Astrocyte of the hippocampus (primary cell): ENCODE measurements around the gene RNF222.
A peak's percentile ranks its signal among the peaks of the same experiment; 100 is the strongest.

Experiments used
- DNase-seq: peaks from one replicate; pipeline ENCODE4 v3.0.0; 2011; ENCODE audit warnings: low read depth, low spot score

Gene RNF222, protein sequence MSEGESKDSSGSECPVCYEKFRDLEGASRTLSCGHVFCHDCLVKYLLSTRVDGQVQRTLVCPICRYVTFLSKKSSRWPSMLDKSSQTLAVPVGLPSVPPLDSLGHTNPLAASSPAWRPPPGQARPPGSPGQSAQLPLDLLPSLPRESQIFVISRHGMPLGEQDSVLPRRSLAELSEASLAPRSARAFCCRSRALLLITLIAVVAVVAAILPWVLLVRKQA

DNA sequence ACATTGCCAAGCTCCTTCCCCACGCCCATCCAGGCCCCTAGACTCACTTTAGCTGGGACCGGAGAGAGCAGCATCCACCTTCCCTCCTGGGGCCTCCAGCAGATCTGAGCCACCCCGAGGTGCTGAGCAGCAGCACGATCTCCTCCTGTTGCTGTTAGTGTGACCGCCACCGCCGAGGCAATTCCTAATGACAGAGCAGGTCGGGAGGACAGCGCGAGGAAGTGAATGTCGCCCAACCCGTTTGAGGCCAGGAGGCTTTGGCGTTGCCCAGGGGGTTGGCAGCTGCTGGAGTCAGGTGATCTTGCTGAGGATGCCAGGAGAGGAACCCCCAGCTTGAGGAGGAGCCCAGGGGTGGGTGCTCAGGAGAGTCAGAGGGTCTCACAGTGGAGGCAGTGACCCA, at the start of gene RNF222:
RNF222 (minus strand) TSS at position 192 of the 400 bp plus-strand sequence. CDS start 4,366 bp downstream, outside the sequence.
- DNase-seq, result no peak

DNA sequence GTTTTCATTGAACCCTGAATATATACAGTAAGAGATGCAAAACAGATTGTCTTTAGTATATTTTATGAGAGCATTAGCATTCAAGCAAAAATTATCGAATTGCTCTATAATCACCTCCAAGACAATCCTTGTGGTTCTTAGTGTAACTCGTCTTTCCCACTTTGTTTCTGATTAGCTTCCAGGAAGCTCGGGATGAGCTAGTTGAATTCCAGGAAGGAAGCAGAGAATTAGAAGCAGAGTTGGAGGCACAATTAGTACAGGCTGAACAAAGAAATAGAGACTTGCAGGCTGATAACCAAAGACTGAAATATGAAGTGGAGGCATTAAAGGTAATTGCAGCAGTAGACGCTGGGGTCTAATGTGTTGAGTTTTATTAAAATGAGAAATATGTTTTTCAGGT, 47.9 kb upstream of the RNF222 start:
- no peak for DNase-seq

DNA sequence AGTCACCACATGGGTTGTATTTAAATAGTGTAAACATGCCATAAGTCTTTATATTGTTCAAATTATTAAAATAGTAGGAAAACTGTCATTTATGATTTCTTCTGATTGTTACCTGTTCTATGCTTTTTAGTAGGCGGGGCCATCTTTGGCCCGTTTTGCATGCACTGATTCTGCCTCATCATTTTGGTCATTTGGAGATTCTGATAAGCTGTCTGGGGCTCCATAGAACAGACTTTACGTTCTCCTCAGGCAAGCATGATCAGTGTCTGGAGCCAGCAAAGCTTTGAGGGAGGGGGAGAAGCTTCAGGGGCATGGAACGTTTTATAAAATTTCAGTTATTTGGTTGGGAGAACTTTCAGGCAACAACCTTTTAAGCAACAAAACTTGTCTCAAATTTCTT, 46.9 kb upstream of the RNF222 start:
- DNase-seq, result no peak

DNA sequence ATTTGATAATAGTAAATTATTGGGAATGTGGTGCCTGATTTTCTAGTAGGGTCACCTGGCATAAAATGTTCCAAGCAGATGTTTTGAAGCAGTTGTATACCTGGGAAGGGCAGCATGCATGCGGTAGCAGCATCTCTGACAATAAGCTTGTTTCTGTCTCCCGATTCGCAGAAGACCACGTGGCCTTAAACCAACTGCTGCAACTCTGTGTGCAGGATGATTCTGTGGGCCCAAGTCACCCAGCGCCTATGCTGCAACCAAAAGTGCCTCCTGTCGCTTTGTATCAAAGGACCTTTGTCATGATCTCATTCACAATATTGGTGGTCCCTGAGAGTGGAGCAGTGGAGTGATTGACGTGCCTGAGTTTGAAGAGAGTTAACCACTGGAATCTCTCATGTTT, 46.1 kb upstream of the RNF222 start:
- no peak for DNase-seq

DNA sequence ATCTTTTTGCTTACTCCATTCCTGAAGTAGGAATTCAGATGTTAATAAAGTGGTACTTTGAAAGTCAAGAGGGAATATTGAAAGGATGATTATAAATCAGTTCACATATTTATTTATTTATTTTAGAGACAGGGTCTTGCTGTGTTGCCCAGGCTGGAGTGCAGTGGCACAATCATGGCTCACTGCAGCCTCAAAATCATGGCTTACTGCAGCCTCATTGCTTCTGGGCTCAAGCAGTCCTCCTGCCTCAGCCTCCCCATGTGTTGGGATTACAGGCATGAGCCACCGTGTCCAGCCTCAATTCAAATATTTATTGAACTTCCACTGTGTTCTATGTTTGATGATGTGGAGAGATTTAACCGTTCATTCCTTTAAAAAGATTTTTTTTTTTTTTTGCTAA, 44.7 kb upstream of the RNF222 start:
- no peak for DNase-seq

DNA sequence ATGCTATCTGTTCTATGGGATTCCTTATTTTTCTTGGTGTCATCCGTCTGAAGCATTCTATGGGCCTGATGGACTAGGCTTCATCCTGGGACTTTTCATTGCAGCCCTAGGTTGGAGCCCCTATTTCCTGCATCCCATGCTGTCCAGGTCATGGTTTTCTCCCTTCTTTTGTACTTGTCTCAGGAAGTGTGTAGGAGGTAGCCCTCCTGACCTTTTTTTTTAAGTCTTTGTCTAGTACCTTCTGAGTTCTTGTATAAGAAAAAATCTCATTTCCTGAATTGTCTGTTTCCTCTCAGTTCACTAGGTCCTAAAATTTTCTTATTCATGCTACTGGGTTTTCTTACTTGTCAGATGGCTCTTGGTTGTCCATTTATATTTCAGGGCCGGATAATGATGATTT, 44.1 kb upstream of the RNF222 start:
- DNase-seq, result no peak

DNA sequence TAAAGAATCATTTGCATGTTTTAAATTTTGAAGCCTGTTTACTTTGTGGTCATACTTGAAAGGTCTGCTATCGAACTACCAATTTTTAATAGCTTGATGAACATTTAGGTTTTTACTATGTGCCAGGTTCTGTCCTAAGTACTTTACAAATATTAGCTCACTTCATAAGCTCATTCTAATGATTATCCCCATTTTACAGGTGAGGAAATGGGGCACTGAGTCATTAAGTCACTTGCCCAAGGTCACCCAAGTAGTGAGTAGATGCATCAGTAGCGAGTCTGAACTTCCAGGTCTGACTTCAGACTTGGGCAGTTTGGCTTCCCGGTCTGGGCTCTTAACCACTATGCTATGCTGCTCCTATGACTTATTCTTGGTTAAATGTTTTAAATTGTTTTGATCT, 42.1 kb upstream of the RNF222 start:
- no peak for DNase-seq

DNA sequence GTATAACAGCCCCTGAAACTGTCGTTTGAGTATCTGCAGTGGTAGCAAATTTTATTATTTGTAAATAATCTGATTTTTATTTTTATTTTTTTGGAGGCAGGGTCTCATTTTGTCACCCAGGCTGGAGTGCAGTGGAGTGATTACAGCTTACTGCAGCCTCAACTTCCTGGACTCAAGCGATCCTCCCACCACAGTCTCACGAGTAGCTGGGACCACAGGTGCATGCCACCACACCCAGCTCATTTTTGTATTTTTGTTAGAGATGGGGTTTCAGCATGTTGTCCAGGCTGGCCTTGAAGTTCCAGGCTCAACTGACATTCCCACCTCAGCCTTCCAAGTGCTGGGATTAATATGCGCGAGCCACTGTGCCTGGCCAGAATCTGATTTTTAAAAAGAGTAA, 40.8 kb upstream of the RNF222 start:
- DNase-seq, result no peak

DNA sequence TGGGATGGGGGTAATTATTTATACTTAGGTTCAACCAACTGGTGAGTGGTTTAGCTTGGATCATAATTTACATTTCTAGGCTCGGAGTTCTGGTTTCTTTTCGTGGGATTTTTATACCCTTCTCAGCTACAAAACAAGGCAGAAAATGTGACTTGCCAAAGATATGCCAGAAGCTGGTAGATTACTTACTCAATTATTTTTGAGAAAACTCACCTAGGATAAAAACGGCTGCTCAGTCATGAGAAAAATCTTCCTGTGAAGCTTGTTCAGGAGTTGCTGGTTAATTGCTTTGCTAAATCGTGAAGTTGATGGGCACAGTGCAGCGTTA, 39.2 kb upstream of the RNF222 start:
- DNase-seq, result peak; percentile 30

DNA sequence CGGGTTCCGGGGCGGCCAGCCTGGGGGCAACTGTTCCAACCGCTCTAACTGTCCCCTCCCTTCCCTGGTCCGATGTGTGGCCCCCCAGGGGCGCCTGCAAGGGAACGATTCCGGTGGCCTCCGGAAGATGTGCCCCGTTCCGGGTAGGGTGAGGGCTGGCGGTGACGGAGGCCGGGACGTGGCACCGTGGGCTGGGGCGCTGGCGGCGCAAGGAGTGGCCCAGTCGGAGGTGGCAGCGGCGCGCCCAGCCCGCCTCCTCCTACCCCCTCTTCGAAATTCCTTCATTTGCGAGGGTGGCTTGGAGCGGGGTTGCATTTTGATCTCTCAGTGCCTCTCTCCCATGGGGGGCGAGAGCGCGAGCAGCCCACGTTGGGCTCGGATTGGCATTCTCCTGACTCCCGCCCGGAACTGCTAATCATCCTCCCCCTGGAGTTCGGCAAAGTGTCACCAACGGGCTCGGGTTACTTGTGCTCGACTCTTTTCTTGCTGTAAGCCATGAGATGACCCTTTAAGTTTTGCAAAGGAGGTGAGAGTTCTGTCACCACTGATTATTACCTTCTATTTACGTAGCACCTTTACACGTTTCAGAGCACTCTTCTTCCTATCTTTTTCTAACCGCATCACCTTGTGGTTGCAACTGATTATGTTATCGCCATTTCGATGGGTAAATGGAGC, 38.7 kb upstream of the RNF222 start:
- peak; percentile 76 for DNase-seq

DNA sequence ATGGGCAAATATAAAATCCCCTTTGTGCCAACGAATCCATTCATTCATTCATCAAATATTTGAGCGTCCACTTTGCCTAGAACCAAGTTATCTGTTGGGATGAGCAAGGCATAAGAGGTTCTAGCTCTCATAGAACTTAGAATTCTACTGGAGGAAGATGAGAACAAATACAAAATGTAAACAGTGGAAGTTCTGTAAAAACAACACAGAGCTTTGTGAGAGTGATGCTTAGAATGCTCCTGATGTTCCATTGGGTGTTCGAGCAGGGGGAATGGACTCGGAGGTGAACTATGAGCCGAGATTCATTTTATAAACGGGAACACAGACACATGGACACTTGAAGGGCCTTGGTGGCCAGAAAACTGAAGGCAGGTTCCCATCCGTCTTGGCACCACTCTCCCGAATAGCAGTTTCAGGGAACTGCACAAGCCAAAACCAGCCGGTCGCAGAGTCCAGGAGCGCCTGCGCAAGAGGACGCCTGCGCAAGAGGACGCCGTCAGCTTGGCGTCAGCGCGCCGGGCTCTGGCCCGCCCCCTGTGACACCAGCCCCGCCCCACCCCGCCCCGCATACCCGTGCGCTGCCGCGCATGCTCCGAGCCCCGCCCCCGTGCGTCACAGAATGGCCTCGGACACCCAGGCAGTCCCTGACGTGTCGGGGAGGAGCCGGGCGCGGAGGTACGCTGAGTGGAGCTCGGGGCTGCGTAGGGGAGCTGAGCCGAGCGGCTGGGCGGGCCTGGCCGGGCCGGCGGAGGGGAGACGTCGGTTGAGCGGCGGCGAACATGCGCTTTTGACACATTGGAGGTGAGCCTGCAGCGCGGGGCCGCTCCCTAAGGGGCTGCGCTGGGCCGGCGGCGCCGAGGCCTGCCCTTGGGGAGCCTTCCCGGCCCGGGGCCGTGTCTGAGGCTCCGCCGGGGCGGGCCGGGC, 37.9 kb upstream of the RNF222 start, which contains the start of gene NDEL1:
NDEL1 (plus strand) TSS at position 640 of the 924 bp plus-strand sequence. CDS start 8,388 bp downstream, outside the sequence.
- DNase-seq, result peak; percentile 100

DNA sequence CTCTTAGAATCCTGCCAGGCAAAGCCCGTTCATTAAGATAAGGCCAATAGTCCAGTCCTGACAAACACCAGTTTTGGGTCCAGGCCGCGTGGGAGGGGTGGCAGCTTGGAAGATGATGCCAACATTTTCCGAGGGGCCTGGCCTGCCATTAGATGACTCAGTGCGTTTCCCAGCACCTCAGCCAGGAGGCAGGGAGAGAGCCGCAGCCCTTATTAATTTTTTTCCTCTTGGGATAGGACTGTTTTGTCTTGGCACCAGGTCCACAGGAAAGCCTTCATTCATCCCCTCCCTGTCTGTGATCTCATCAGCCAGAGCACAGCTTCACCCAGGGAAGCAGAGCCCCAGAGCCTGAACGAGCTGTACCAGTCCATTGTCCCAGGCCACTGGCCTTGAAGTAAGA, 33.3 kb upstream of the RNF222 start:
- peak; percentile 84 for DNase-seq

DNA sequence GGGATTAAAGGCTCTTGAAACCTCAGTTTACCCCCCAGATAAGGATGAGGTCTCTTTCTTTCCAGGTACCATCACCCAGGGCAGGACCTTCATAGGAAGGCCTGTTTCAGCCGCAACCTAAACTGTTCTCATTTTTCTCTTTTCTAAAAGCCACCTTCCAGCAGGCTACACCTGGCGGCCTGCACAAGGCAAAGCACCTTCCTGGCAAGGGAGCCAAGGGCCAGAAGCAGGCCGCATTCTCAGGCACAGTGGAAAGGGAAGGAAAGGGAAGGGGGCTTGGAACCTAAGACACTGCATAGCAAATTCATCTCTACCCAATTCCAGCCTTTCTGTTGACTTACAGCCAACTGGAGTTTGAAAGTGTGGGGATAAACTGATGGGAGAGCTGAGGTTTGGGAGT, 29.2 kb upstream of the RNF222 start:
- DNase-seq, result no peak

DNA sequence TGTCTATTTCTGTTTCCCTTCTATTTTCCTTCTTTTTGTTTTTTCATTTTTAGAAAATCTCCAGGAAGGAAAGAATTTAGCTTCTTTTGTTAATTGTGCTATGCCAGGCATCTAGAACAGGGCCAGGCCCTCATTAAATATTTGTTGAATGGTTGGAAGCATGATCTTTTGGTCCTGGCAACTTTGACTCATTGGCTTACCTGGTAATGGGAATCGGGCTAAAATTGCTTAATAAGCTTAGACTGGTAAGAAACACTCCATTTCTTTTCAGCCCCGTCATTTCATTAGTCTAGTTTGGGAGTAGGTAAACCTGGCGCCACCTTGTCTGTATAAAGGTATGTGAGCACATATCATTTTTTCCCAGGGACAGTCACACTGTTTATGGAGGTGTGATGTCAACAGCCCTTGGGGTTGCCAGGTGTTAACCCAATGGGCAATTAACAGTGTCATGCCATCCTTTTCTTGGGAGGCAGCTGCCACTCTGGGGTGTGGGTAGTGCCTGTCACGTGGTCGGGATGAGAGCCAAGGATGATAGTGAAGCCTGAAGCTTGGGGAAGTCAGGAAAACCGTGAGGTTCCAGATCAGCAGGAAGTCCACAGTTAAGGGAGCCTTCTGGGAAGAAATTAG, 28.6 kb upstream of the RNF222 start:
- no peak for DNase-seq

DNA sequence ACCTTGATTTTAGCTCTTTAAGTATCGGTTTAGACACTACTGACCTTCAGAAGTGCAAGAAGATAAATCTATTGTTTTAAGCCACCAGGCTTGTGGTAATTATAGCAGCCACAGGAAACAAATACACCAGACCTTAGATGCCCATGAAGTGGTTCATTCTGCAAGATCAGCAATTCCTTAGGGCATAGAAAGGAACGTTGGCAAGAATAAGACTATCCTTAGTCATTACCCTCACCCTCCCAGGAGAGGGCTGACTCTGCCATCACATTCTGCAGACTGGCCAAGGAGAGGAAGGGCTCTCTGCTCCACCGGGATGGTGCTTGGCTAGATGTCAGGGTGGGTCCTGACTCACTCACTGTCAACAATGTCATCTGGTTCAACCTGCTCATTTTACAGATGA, 23.9 kb upstream of the RNF222 start:
- no peak for DNase-seq

DNA sequence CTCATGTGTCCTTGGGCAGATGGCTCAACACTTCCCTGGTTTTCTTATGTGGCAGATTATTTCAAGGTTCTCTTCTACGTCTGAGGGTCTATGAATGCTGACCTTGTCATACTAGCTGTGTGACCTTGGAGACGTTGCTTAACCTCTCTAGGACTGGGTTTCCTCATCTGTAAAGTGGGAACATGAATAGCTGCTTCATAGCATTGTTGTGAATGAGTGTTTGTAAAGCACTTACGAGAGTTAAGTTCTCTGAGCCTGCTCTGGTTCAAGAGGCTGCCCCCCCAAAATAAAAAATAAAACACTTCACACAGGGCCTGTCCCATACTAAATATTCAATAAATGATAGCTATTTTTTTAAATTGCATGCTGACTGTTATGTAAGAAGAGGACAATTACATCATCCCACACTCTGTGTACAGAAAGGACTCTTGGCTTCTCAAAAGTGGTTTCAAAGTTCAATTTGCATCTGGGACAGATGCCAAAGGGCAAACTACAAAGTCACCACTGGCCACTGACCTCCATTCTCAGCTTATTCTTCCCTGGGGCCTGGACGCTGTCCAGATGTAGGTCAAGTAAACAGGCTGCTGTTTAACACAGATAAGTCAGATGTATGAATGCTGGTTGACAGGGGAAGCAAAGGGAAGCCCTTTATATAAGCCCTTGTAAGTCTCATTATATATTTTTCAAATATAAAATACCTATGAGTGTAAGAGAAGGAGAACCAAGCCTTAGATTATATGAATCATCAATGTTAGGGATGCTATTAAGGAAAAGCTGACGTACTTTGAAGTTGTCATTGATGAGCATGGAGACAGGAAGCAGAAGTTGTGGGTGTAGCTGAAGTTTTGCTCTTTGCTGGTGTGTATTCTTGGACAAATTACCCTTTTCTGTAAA, 22.7 kb upstream of the RNF222 start:
- DNase-seq, result peak; percentile 57

DNA sequence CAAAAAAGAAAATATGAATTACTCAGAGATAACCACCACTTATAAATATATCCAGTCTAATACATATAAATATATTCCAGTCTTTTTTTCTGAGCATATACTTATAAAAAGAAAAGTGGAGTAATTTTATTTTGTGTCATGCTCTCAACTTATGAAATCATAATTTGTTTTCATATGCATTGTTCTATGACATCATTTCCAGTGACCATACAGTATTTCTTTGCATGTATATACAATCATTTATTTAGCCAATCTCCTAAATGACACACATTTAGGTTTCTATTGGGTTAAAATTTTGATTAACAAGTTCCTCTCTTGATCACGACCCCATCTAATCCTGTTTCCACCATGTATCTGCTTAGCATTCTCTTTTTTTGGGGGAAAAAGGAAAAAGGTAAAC, 21.7 kb upstream of the RNF222 start:
- no peak for DNase-seq

DNA sequence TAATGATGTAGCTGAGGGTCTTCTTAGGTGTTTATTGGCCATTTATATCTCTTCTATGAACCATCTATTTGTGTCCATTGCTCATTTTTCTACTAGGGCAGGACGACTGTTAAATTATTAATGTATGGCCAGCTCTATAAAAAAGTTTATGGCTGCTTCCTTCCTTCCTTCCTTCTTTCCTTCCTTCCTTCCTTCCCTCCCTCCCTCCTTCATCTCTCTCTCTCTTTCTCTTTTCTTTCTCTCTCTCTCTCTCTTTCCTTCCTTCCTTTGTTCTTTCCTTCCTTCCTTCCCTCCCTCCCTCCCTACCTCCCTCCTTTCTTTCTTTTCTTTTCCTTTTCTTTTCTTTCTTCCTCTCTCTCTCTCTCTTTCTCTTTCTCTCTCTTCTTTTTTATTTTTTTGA, 20.8 kb upstream of the RNF222 start:
- DNase-seq, result no peak

DNA sequence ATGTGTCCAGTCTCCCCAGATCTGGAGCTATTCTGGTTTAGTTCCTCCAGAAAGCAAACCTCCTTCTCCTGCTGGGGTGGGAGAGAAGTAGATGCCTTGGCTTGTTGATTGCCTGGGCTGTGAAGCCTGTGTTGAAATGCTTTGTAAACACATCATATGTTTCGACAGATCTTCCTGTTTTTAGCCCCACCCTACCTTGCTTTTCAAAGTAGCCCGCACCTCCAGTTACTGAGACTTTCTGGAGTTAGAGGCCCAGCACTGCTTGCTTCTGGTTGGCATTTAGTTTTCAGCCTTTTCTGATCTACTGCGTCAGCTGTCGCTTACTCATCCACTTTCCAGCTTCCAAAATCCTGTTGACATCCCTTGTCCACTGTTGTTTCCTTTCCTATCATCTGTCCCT, 20.2 kb upstream of the RNF222 start:
- DNase-seq, result no peak

DNA sequence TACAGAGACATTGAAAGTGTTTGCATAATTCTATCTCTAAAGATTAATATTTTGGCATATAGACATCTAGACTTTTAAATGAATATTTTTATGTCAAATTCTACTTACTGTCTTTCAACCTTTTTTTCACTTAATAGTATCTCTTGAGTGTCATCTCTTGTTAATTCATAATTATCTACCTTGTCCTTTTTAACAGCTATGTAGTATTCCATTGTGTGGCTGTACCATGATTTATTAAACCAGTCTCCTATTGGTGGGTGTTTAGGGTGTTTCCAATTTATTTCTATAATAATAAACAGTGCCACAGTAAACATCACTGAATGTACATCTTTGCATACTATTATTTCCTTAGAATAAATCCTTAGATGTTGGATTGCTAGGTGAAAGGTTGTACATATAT, 16.3 kb upstream of the RNF222 start:
- DNase-seq, result no peak

DNA sequence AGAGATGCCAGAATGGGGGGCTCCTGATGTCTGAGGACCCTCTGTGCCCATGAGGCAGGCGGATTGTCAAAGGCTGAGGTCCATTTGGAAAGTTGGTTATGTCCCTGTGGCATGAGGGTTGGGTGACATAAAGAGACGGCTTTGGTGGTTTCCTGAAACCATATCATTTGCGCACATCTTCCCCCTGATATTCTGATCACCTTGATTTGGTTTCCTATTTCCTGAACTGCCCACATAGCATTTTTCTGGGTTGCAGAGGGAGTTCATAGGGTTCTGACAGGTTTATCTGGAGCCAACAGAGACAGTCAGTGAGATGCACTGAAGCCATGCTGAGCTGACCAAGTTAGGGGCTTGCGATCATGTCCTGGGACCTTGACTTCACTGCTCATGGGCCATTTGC, 15.7 kb upstream of the RNF222 start:
- no peak for DNase-seq
